ENCODE results near the gene SMPX. TPM values are rescaled to one million over a fixed set of nuclear protein-coding genes. Genes with fewer than 3 reads are reported as not detected.

SMPX gene
- total and polyA plus RNA-seq, 2 of the 4 experiments (the other 2 are of a cell fraction), result not detected

- H3K23ac ChIP-seq (ENCODE audit: low read depth, low read length), result no peak overlapping the region
- no peaks in the 10 kb centered on the region for H3K36me3 ChIP-seq (ENCODE audit: control insufficient read depth, insufficient read depth, low read length)
- H3K9me3 ChIP-seq (ENCODE audit: control insufficient read depth, insufficient read depth, low read length), result no peaks in the 10 kb centered on the region; the same call in 1 of the 2 replicates
- in situ Hi-C loops (cut with MboI; ENCODE audit: low sequenced_read_pairs), result no loop called here
- H3K9me1 ChIP-seq (ENCODE audit: insufficient read depth, low read length), result no peaks in the 10 kb centered on the region
- H2BK15ac ChIP-seq (ENCODE audit: low read depth, low read length), result no peak overlapping the region
- dilution Hi-C loops (cut with HindIII; ENCODE audit: low sequenced_read_pairs, unreplicated experiment), result no loop called here
- no peaks in the 10 kb centered on the region for H4K20me1 ChIP-seq (ENCODE audit: insufficient read depth, low read length)
- no peak overlapping the region for H3K9ac ChIP-seq (ENCODE audit: low read depth, low read length)
- no peak overlapping the region for H4K8ac ChIP-seq (ENCODE audit: low read depth in 2 of 2, low read length in 2 of 2)
- intact Hi-C loops (cut with micrococcal nuclease), result no loop called here
- H2AK5ac ChIP-seq (ENCODE audit: low read depth, low read length), result no peak overlapping the region
- H2BK20ac ChIP-seq (ENCODE audit: low read depth, low read length), result no peak overlapping the region
- no peak overlapping the region for H3K56ac ChIP-seq (ENCODE audit: extremely low read depth, insufficient read depth, low read length)
- no peaks in the 10 kb centered on the region for H3K79me1 ChIP-seq (ENCODE audit: low read depth in 1 of 2, low read length in 2 of 2)
- H3K4me2 ChIP-seq (ENCODE audit: low read depth, low read length), result no peak overlapping the region
- no peaks in the 10 kb centered on the region for H3K4me1 ChIP-seq (ENCODE audit: control insufficient read depth, insufficient read depth, low read length)
- no peak overlapping the region for H2BK5ac ChIP-seq (ENCODE audit: low read depth, low read length, poor library complexity, severe bottlenecking)
- no peak overlapping the region for H2BK120ac ChIP-seq (ENCODE audit: low read depth, low read length)
- H3K14ac ChIP-seq (replicated peaks; ENCODE audit: low read depth, low read length), result no peak overlapping the region
- no peak overlapping the region for H3K27ac ChIP-seq (ENCODE audit: insufficient read depth, low read length)
- ATAC-seq (ENCODE audit: low read depth), result no peak
- ChIA-PET POLR2A (ENCODE audit: unreplicated experiment) (no interaction called here), CTCF (no interaction called here)
- no TSS peak for BruUV-seq (replicated peaks)
- no peak overlapping the region for H2AFZ ChIP-seq (replicated peaks; ENCODE audit: low read length, poor library complexity)
- H4K5ac ChIP-seq (ENCODE audit: low read depth, low read length), result no peak overlapping the region
- TF ChIP-seq CTCF (conservative IDR thresholded peaks at IDR 0.05; ENCODE audit: low read depth, low read length), result no peak
- no peak for TF ChIP-seq RAD21 (IDR thresholded peaks at IDR 0.05; ENCODE audit: low read length)
- TF ChIP-seq POLR2A (IDR thresholded peaks at IDR 0.05; ENCODE audit: low read depth, low read length), result no peak
- no peak for TF ChIP-seq CHD1 (IDR thresholded peaks at IDR 0.05; ENCODE audit: low read depth, low read length)
- TF ChIP-seq MAFK (IDR thresholded peaks at IDR 0.05; ENCODE audit: low read depth, low read length), result no peak
- H4K91ac ChIP-seq (ENCODE audit: insufficient read depth, low read depth, low read length), result no peak overlapping the region
- no CpG with 5 or more reads among the region's 2 CpGs for WGBS, 2 experiments (ENCODE audit: extremely low coverage in 2 of 2, insufficient read length in 1 of 2)
- H3K18ac ChIP-seq (ENCODE audit: low read depth, low read length), result no peak overlapping the region
- H2AK9ac ChIP-seq (replicated peaks; ENCODE audit: low read depth, low read length, poor library complexity), result no peak overlapping the region
- no peaks in the 10 kb centered on the region; the same call in 1 of the 2 replicates for H3K27me3 ChIP-seq (ENCODE audit: control insufficient read depth, insufficient read depth, low read length)
- no peak overlapping the region for H3K4ac ChIP-seq (ENCODE audit: low read depth, low read length)
- DNase-seq, result no peak
- no peak overlapping the region for H3K4me3 ChIP-seq (ENCODE audit: insufficient read depth, low read depth, low read length)
These were observed 46.1 kb downstream of the SMPX start for GRCh38 chrX:21711848-21712197.
